SK-N-SH (cell line): ENCODE data around the gene GPR68.

ENCODE experiments used
- CTCF ChIP-seq: fragments of 200-600 bp; sonication (generic); IDR thresholded peaks from 2 replicates; pipeline ENCODE4 v1.6.1; 2017; ENCODE audit warnings: antibody characterized with exemption, mild to moderate bottlenecking, moderate library complexity
- EP300 ChIP-seq, 2 experiments: IDR thresholded peaks; 2 replicates each; pipeline versions ENCODE4 v1.4.0 to v1.6.1; 2012; ENCODE audit warnings: borderline replicate concordance in 1 of 2, low read depth in 1 of 2, low read length in 1 of 2
- MAX ChIP-seq: IDR thresholded peaks from 2 replicates; pipeline ENCODE4 v1.4.0; 2012; ENCODE audit warnings: low read depth
- MXI1 ChIP-seq: IDR thresholded peaks from 2 replicates; pipeline ENCODE4 v1.6.1; 2012; ENCODE audit warnings: mild to moderate bottlenecking, low read depth, low read length, improper control_type of control experiment
- TF ChIP-seq, protein P1 (sequence below): fragments of 150-350 bp; IDR thresholded peaks from 2 replicates; pipeline ENCODE4 v1.6.1; 2017; ENCODE audit warnings: antibody characterized with exemption, low read length, low read depth, borderline replicate concordance

DNA sequence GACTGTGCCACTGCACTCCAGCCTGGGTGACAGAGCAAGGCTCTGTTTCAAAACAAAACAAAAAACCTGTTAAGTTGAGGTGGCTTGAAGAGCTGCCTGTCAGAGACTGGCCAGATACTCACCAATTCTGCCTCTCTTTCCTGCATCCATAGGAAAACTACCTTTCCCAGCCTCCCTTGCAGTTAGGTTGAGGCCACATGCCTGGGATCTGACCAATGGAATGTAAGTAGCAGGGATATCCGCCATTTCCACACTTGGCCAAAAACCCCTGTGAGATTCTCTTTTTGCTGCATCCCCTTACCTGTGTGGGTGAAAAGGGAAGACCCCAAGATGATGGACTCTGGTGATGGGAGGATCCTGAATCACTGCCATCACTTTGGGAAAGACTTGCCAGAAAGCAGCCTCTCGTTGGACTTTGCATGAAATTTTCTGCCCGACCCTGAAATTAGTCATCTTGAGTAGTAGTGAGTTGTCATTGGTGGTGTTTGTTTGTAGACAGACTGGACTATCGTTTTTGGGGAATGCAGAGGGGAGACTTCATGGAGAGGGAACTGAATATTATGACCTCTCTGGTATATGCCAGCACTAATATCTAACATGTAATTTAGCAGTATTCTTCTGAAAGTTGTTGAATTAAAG lies 14.0 kb downstream of the GPR68 start:
- TF ChIP-seq, protein P1, sequence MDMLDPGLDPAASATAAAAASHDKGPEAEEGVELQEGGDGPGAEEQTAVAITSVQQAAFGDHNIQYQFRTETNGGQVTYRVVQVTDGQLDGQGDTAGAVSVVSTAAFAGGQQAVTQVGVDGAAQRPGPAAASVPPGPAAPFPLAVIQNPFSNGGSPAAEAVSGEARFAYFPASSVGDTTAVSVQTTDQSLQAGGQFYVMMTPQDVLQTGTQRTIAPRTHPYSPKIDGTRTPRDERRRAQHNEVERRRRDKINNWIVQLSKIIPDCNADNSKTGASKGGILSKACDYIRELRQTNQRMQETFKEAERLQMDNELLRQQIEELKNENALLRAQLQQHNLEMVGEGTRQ: no peak
- TF ChIP-seq CTCF (no peak), MXI1 (no peak), MAX (no peak), EP300 (IDR thresholded peaks at IDR 0.05; ENCODE audit: borderline replicate concordance in 1 of 2, low read depth in 1 of 2, low read length in 1 of 2) (no peak)
